Right lobe of liver (tissue), 4 donors: Measurements from ENCODE around the gene CPN1.

Experiments
- CTCF ChIP-seq, 4 donors: fragments of 200-600 bp in 3 of 4; fragments of 450-650 bp in 1 of 4; IDR thresholded peaks; one replicate each; pipeline versions ENCODE4 v1.5.1 to v1.8.0; 2016 to 2022; ENCODE audit warnings: antibody characterized with exemption in 4 of 4, mild to moderate bottlenecking in 2 of 4
- POLR2A ChIP-seq: fragments of 450-650 bp; IDR thresholded peaks from one replicate; pipeline ENCODE4 v1.6.1; 2017; ENCODE audit warnings: antibody characterized with exemption, mild to moderate bottlenecking
- donor health status: DM: no; HTN: no; CAD: no.
- donor health status: DM: no; HTN: no; CAD: no.
- donor health status: DM: no; HTN: yes; CAD: no.

GRCh38 chr10:100076750-100077149 lies 4.9 kb downstream of the CPN1 start:
- no peak for TF ChIP-seq POLR2A
- no peak for TF ChIP-seq CTCF (IDR thresholded peaks at IDR 0.05)
